Thyroid gland (tissue), 4 donors: ENCODE measurements around the gene CDK3. TPM values are rescaled to one million over a fixed set of nuclear protein-coding genes. Genes with fewer than 3 reads are reported as not detected.

Experiments used
- DNase-seq, 2 donors: peaks; one replicate each; pipeline ENCODE4 v3.0.0-alpha.2; 2019
- H3K27ac ChIP-seq, 3 donors: fragments of 200-600 bp; sonication (generic); 1 replicate in 2 of 3; 2 replicates in 1 of 3; pipeline ENCODE4 v1.5.1; 2016 to 2019; ENCODE audit warnings: mild to moderate bottlenecking in 1 of 3, moderate library complexity in 1 of 3
- H3K27me3 ChIP-seq: fragments of 200-600 bp; sonication (generic); one replicate; pipeline ENCODE4 v1.5.1; 2019
- H3K36me3 ChIP-seq, 2 donors: fragments of 200-600 bp; sonication (generic); one replicate each; pipeline ENCODE4 v1.5.1; 2016 to 2019
- H3K4me1 ChIP-seq, 2 donors: fragments of 200-600 bp; sonication (generic); one replicate each; pipeline ENCODE4 v1.5.1; 2017 to 2019
- H3K4me3 ChIP-seq, 3 donors: fragments of 200-600 bp; sonication (generic); replicated peaks in 1 of 3; 1 replicate in 2 of 3; 2 replicates in 1 of 3; pipeline ENCODE4 v1.5.1; 2016; ENCODE audit warnings: mild to moderate bottlenecking in 1 of 3
- H3K9me3 ChIP-seq: fragments of 200-600 bp; sonication (generic); one replicate; pipeline ENCODE4 v1.5.1; 2017
- POLR2A ChIP-seq, 2 donors: fragments of 450-650 bp; IDR thresholded peaks; one replicate each; pipeline ENCODE4 v1.6.1; 2017; ENCODE audit warnings: antibody characterized with exemption in 2 of 2, mild to moderate bottlenecking in 2 of 2, moderate library complexity in 1 of 2
- WGBS, 2 donors: methylation state at CpG; one replicate each; pipeline ENCODE4 v1.1.5; 2017; 5-methylcytosine and 5-hydroxymethylcytosine counted together
- intact Hi-C: fragments of 100-400 bp; cut with DNase I; formaldehyde crosslinking; loops from one replicate; pipeline ENCODE4 v1.15.1; 2023
- total RNA-seq, 4 donors: library from RNA; depleted of rRNA; stranded (reverse); fragments of >200 nt; gene quantifications; one replicate each; pipeline ENCODE4 v1.2.3, GENCODE V29; 2016
- TF ChIP-seq, protein P1 (sequence below), 6 experiments: fragments of 200-600 bp in 3 of 6; fragments of 450-650 bp in 3 of 6; sonication (generic) in 3 of 6; IDR thresholded peaks; one replicate each; pipeline ENCODE4 v1.5.1; 2016 to 2019; ENCODE audit warnings: antibody characterized with exemption in 6 of 6, mild to moderate bottlenecking in 2 of 6, inconsistent platforms in 1 of 6, moderate library complexity in 1 of 6

Gene CDK3
- total RNA-seq, 4 donors from 2014 or later = 3.1 to 9.7 (median 9.3) TPM

DNA sequence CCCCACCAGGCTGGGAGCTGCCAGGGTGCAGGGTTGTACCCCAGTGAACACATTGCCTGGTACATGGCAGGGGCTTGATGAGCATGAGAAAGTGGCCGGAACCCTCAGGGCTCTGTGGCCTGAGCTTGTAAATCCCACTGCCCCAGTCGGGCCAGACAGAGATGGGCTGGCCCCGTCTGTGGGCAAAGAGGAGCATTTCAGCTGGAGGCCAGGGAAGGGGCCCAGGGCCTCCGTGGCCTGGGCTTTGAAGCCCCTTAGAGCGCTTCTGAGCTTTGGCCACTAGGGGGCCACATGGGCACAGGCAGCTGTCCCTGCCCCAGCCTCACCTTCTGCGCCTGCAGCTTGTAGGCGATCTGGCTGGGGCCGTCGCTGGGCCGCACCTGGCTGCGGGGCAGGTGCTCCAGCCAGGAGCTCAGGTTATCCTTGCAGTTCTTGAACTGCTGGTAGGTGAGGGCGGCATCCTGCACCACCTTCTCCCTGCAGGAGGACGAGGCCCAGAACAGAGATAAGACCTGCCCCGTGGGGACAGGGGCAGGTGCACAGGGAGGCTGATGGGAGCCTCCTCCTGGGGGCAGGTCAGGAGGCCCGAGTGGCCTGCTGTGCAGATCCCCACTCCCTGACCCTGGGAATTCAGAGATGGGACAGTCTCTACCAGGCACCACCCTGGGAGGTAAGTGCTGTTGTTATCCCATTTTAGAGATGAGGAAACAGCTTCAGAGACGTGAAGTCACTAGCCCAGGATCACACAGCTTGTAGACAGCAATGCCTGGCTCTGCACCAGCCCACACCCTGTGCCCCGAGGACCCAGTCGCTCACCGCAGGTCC lies 13.7 kb downstream of the CDK3 start:
- Histone ChIP-seq H3K27me3 (no peaks in the 10 kb centered on the region), H3K27ac (no peak overlapping the region), H3K4me1 (no peaks in the 10 kb centered on the region), H3K36me3 (peaks cover 0 to 6% of the 10 kb centered on the region in 2 donors), H3K4me3 (no peak overlapping the region), H3K9me3 (no peaks in the 10 kb centered on the region)
- peak; percentile 78 to 80 for DNase-seq
- 43 to 70% methylated on average over 3 to 4 of the region's 19 CpGs for WGBS, 2 donors
- no peak for TF ChIP-seq POLR2A (IDR thresholded peaks at IDR 0.05)
- TF ChIP-seq, protein P1, sequence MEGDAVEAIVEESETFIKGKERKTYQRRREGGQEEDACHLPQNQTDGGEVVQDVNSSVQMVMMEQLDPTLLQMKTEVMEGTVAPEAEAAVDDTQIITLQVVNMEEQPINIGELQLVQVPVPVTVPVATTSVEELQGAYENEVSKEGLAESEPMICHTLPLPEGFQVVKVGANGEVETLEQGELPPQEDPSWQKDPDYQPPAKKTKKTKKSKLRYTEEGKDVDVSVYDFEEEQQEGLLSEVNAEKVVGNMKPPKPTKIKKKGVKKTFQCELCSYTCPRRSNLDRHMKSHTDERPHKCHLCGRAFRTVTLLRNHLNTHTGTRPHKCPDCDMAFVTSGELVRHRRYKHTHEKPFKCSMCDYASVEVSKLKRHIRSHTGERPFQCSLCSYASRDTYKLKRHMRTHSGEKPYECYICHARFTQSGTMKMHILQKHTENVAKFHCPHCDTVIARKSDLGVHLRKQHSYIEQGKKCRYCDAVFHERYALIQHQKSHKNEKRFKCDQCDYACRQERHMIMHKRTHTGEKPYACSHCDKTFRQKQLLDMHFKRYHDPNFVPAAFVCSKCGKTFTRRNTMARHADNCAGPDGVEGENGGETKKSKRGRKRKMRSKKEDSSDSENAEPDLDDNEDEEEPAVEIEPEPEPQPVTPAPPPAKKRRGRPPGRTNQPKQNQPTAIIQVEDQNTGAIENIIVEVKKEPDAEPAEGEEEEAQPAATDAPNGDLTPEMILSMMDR (IDR thresholded peaks at IDR 0.05) = peak; percentile 84 to 98 (median 94)
- intact Hi-C loops = no loop called here

DNA sequence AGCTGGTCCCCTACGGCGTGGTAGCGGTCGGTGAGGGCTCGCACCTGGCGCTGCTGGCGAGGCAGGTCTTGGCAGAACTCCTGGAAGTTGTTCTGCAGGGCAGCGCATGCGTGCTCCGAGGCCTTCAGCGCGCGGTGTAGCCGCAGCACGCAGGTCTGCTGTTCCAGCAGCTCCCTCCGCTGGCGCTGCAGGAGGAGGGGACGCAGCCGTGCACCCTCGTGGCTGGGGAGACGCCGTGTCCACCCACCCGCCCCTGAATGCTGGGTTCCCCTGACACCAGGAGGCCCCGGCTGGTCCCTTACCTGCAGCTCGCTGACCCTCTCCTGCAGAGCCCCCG lies 14.2 kb downstream of the CDK3 start:
- DNase-seq = no peak
- Histone ChIP-seq H3K27me3 (no peaks in the 10 kb centered on the region), H3K4me3 (no peak overlapping the region), H3K4me1 (no peaks in the 10 kb centered on the region), H3K9me3 (no peaks in the 10 kb centered on the region), H3K36me3 (peaks cover 0 to 6% of the 10 kb centered on the region in 2 donors), H3K27ac (no peak overlapping the region)
- WGBS, 2 donors = 82% methylated on average over 17 of the region's 26 CpGs; no CpG with 5 or more reads in 1 of the 2 donors
- intact Hi-C loops = no loop called here
- TF ChIP-seq, protein P1 (IDR thresholded peaks at IDR 0.05) = no peak
- no peak for TF ChIP-seq POLR2A (IDR thresholded peaks at IDR 0.05)

DNA sequence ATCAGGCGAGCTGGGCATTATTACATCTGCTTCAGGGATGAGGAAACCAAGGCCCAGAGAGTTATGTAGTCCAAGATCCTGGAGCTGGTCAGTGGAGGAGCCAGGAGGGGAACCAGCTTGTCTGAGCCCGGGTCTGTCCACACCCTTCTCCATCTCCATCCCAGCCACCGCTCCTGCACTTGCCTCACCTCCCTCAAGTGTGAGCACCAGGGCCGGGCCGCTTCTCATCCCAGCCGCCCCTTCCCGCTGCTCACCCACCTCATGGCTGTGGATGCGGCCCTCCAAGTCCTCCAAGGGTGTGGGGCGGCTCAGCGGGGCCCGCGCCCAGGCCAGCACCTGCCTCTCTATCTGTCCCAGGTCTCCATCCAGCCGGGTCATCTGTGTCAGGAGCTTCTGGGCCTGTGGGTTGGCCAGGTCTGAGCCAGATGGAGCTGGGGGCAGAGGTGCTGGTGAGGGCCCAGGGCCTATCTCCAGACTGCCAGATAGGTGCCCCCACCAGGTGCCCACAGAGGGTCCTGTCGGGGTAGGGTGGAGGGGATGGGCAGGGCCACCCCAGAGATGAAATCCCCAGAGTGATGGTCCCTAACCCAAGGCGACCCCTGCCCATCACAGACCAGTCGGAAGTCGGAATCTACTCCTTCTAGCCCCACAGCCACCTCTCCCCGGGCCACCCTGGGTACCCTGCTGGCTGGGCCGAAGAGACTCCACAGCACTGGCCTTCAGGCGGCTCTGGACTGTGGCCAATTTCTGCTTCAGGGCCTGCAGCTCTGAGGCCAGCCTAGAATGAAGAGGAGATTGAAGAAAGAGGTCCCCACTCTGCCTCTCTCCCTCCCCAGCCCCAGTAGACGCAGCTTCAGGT lies 17.1 kb downstream of the CDK3 start:
- Histone ChIP-seq H3K9me3 (no peaks in the 10 kb centered on the region), H3K4me1 (no peaks in the 10 kb centered on the region), H3K27me3 (no peaks in the 10 kb centered on the region), H3K27ac (no peak overlapping the region), H3K4me3 (no peak overlapping the region), H3K36me3 (peaks cover 0 to 2% of the 10 kb centered on the region in 2 donors)
- no peak for DNase-seq
- TF ChIP-seq POLR2A (IDR thresholded peaks at IDR 0.05) = no peak
- TF ChIP-seq, protein P1 (IDR thresholded peaks at IDR 0.05) = no peak
- intact Hi-C loops = no loop called here
- WGBS, 2 donors = 93% methylated on average over 20 to 21 of the region's 21 CpGs

DNA sequence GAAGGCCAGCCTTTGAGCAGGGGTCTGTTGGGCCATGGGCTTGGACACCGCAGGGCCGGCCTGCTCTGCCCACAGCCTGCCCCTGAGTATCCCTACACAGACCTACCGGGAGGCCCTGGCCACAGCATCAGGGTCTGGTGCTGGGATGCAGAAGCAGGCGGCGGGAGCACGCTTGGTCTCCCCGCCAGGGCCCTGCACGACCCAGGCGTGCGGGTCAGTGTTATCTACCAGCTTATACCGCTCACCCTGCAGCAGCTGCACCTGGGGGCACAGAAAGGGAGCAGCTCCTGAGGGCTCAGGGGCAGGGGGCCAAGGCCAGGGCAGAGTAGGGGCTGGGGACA lies 17.7 kb downstream of the CDK3 start:
- no peak for TF ChIP-seq POLR2A (IDR thresholded peaks at IDR 0.05)
- TF ChIP-seq, protein P1 (IDR thresholded peaks at IDR 0.05) = no peak
- Histone ChIP-seq H3K4me1 (no peaks in the 10 kb centered on the region), H3K9me3 (no peaks in the 10 kb centered on the region), H3K36me3 (peaks cover 0 to 5% of the 10 kb centered on the region in 2 donors), H3K27me3 (no peaks in the 10 kb centered on the region), H3K27ac (no peak overlapping the region), H3K4me3 (no peak overlapping the region)
- intact Hi-C loops = no loop called here
- WGBS, 2 donors = 92 to 98% methylated on average over 9 to 11 of the region's 11 CpGs
- DNase-seq = no peak

DNA sequence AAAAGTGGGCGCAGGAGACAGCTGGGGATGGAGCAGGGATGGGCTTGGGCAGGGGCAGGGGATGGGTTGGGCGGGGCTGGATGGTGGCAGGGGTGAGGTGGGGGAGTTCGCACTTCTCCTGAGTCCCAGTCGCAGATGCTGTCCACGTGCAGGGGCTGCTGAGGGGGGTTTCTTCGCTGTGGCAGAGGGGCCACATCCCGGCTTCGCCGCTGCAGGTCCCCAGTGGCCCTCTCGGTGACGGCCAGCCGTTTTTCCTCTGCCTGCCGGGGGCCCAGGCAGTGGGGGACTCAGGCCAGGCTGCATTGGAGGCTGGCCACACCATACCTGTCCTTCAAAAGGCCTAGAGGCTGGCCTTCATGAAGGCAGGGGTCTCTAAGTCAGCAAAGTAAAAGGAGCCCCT lies 18.1 kb downstream of the CDK3 start:
- intact Hi-C loops = no loop called here

More for the DNA sequence above, 18.1 kb downstream of the CDK3 start:
- 82 to 89% methylated on average over 13 of the region's 13 CpGs for WGBS, 2 donors
- H3K27me3 ChIP-seq = no peaks in the 10 kb centered on the region
- H3K36me3 ChIP-seq = peaks cover 0 to 5% of the 10 kb centered on the region in 2 donors
- no peaks in the 10 kb centered on the region for H3K9me3 ChIP-seq
- no peak for DNase-seq
- no peaks in the 10 kb centered on the region for H3K4me1 ChIP-seq
- H3K27ac ChIP-seq = no peak overlapping the region
- no peak overlapping the region for H3K4me3 ChIP-seq
- TF ChIP-seq, protein P1 (IDR thresholded peaks at IDR 0.05) = no peak
- no peak for TF ChIP-seq POLR2A (IDR thresholded peaks at IDR 0.05)
